ENCODE measurements around the gene PLCG2. TPM values are rescaled to one million over a fixed set of nuclear protein-coding genes. Genes with fewer than 3 reads are reported as not detected.

PLCG2 gene
- total RNA-seq, 1 experiment from 2014 or later: 6.0 TPM

DNA sequence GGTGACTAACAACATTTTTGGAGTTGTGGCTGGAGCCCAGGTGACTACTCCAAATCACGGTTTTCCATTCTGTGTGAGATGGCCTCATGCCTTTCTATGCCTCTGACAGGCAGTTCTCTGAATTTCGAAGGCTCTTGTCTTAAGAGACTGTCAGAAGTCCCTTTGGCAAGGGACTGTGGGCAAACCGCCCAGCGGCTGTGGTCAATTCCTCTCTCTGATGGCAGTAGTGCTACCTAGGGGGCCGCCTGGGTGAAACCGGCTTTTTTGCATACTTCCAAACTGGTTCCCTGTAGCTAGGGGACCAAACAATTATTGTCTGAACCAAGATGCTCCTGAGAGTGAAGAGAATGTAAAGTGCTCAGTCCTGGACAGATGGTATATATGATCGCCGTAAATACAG lies 145.9 kb downstream of the PLCG2 start:
- no peak overlapping the region for H4K8ac ChIP-seq (replicated peaks; ENCODE audit: insufficient read length, low read depth, low read length)
- no peaks in the 10 kb centered on the region for H3K23me2 ChIP-seq (ENCODE audit: insufficient read length, low read depth, low read length, poor library complexity, severe bottlenecking)
- no peak overlapping the region for H3T11ph ChIP-seq (ENCODE audit: low read length)
- no peak overlapping the region for H3K9ac ChIP-seq (ENCODE audit: extremely low read depth, insufficient read length, low read length)
- H2BK20ac ChIP-seq (ENCODE audit: low read depth, low read length, poor library complexity, severe bottlenecking): no peak overlapping the region
- Mint-ChIP-seq H3K27me3 (ENCODE audit: low read depth) (no peaks in the 10 kb centered on the region; the same call in 1 of the 2 replicates), H3K4me1 (peaks cover 4 to 6% of the 10 kb centered on the region in 2 experiments; a peak in 2 of 4 replicates), H3K36me3 (ENCODE audit: insufficient read depth in 1 of 3, low read depth in 3 of 3) (no peaks in the 10 kb centered on the region), H3K4me3 (no peak overlapping the region; a peak in 1 of 5 replicates), H3K9me3 (no peaks in the 10 kb centered on the region), H3K27ac (no peak overlapping the region)
- no peak overlapping the region for H2BK15ac ChIP-seq (ENCODE audit: low read depth, low read length)
- no peak overlapping the region for H3K23ac ChIP-seq (ENCODE audit: insufficient read length, low read depth, low read length)
- H3K4ac ChIP-seq (ENCODE audit: low read depth, low read length): no peak overlapping the region
- no peak overlapping the region for H2BK12ac ChIP-seq (ENCODE audit: insufficient read length, low read depth, low read length)
- H4K91ac ChIP-seq (ENCODE audit: insufficient read length, low read depth, low read length): no peak overlapping the region
- H3K4me1 ChIP-seq (ENCODE audit: insufficient read depth, low read length): no peaks in the 10 kb centered on the region
- no peak overlapping the region for H3K18ac ChIP-seq (ENCODE audit: insufficient read length, low read depth, low read length)
- no peak overlapping the region for H4K5ac ChIP-seq (ENCODE audit: insufficient read length, low read depth, low read length)
- no peaks in the 10 kb centered on the region for H3K79me2 ChIP-seq (ENCODE audit: insufficient read depth, low read length)
- no peaks in the 10 kb centered on the region for H4K20me1 ChIP-seq (ENCODE audit: control insufficient read depth, insufficient read depth, insufficient read length)
- H3K27ac ChIP-seq (ENCODE audit: insufficient read length, low read depth, low read length): no peak overlapping the region
- no peaks in the 10 kb centered on the region for H3K9me3 ChIP-seq (ENCODE audit: control insufficient read depth, low read depth, low read length)
- WGBS (ENCODE audit: extremely low coverage, insufficient read length, low lambda C conversion rate): no CpG with 5 or more reads among the region's 8 CpGs
- no peak overlapping the region for H2AFZ ChIP-seq (ENCODE audit: low read length)
- H3K79me1 ChIP-seq (ENCODE audit: insufficient read depth, low read depth, low read length, poor library complexity, severe bottlenecking): no peaks in the 10 kb centered on the region
- no peak for DNase-seq
- H3K27me3 ChIP-seq (ENCODE audit: insufficient read depth, low read length): no peaks in the 10 kb centered on the region
- no peak overlapping the region for H2BK5ac ChIP-seq (ENCODE audit: insufficient read length, low read length)
- TF ChIP-seq, protein P1, sequence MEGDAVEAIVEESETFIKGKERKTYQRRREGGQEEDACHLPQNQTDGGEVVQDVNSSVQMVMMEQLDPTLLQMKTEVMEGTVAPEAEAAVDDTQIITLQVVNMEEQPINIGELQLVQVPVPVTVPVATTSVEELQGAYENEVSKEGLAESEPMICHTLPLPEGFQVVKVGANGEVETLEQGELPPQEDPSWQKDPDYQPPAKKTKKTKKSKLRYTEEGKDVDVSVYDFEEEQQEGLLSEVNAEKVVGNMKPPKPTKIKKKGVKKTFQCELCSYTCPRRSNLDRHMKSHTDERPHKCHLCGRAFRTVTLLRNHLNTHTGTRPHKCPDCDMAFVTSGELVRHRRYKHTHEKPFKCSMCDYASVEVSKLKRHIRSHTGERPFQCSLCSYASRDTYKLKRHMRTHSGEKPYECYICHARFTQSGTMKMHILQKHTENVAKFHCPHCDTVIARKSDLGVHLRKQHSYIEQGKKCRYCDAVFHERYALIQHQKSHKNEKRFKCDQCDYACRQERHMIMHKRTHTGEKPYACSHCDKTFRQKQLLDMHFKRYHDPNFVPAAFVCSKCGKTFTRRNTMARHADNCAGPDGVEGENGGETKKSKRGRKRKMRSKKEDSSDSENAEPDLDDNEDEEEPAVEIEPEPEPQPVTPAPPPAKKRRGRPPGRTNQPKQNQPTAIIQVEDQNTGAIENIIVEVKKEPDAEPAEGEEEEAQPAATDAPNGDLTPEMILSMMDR (conservative IDR thresholded peaks at IDR 0.05): no peak
- H3K56ac ChIP-seq (ENCODE audit: insufficient read length, low read depth, low read length): no peak overlapping the region
- H3K14ac ChIP-seq (ENCODE audit: insufficient read depth, low read length): no peak overlapping the region; the same call in 1 of the 2 replicates
- H2BK120ac ChIP-seq (ENCODE audit: low read depth, low read length, poor library complexity, severe bottlenecking): no peak overlapping the region
- no peak overlapping the region for H3K4me2 ChIP-seq (ENCODE audit: insufficient read depth, insufficient read length, low read length)
- no peak overlapping the region for H2AK5ac ChIP-seq (ENCODE audit: insufficient read length, low read length)
